CD14-positive monocyte (primary cell): ENCODE results near the gene LAMA4. TPM values are rescaled to one million over a fixed set of nuclear protein-coding genes. Genes with fewer than 3 reads are reported as not detected.

Experiments
- DNase-seq, 3 donors: peaks; one replicate each; pipeline ENCODE4 v3.0.0-alpha.2; 2011 to 2022
- H2AFZ ChIP-seq: 2 replicates; pipeline ENCODE4 v1.6.0; 2012; ENCODE audit warnings: mild to moderate bottlenecking, low read depth, low read length, inconsistent platforms; ENCODE audit not compliant: insufficient read depth, poor library complexity, severe bottlenecking
- H3K27ac ChIP-seq, 2 donors: 1 replicate in 1 of 2; 2 replicates in 1 of 2; pipeline ENCODE4 v1.5.1; 2012 to 2013; ENCODE audit warnings: low read length in 2 of 2, control low read depth in 1 of 2, inconsistent platforms in 1 of 2, low read depth in 1 of 2, mild to moderate bottlenecking in 1 of 2
- H3K27me3 ChIP-seq, 2 donors: one replicate each; pipeline versions ENCODE4 v1.6.0 to v1.6.1; 2011 to 2013; ENCODE audit warnings: low read length in 2 of 2; ENCODE audit not compliant: control insufficient read depth in 2 of 2, insufficient read depth in 2 of 2
- H3K36me3 ChIP-seq, 2 donors: replicated peaks in 1 of 2; 1 replicate in 1 of 2; 2 replicates in 1 of 2; pipeline versions ENCODE4 v1.5.1 to v1.6.1; 2012 to 2013; ENCODE audit warnings: low read length in 2 of 2, control low read depth in 1 of 2, inconsistent platforms in 1 of 2, mild to moderate bottlenecking in 1 of 2; ENCODE audit not compliant: insufficient read depth in 2 of 2, control insufficient read depth in 1 of 2
- H3K4me1 ChIP-seq, 2 donors: 1 replicate in 1 of 2; 2 replicates in 1 of 2; pipeline versions ENCODE4 v1.5.1 to v1.6.1; 2012 to 2013; ENCODE audit warnings: low read length in 2 of 2, control low read depth in 1 of 2, inconsistent platforms in 1 of 2, mild to moderate bottlenecking in 1 of 2, moderate library complexity in 1 of 2; ENCODE audit not compliant: insufficient read depth in 2 of 2, control insufficient read depth in 1 of 2
- H3K4me2 ChIP-seq: replicated peaks from 2 replicates; pipeline ENCODE3; 2012; ENCODE audit warnings: low read length, moderate library complexity, mild to moderate bottlenecking; ENCODE audit not compliant: poor library complexity, severe bottlenecking; ENCODE audit errors: extremely low read depth
- H3K4me3 ChIP-seq, 3 experiments: fragments of 200-600 bp in 1 of 3; sonication (generic) in 1 of 3; replicated peaks in 1 of 3; 1 replicate in 2 of 3; 2 replicates in 1 of 3; pipeline ENCODE4 v1.5.1; 2011 to 2013; ENCODE audit warnings: low read length in 3 of 3, mild to moderate bottlenecking in 3 of 3, control low read depth in 2 of 3, low read depth in 2 of 3, inconsistent platforms in 1 of 3, moderate library complexity in 1 of 3
- H3K79me2 ChIP-seq: 2 replicates; pipeline ENCODE4 v1.6.0; 2012; ENCODE audit warnings: mild to moderate bottlenecking, control low read depth, inconsistent platforms, low read length, moderate library complexity; ENCODE audit not compliant: insufficient read depth
- H3K9ac ChIP-seq: 2 replicates; pipeline ENCODE4 v1.6.0; 2017; ENCODE audit warnings: low read length, mild to moderate bottlenecking; ENCODE audit not compliant: insufficient read depth, poor library complexity, severe bottlenecking
- H3K9me3 ChIP-seq, 2 donors: replicated peaks in 1 of 2; 1 replicate in 1 of 2; 2 replicates in 1 of 2; pipeline versions ENCODE4 v1.5.1 to v1.6.1; 2012 to 2013; ENCODE audit warnings: low read length in 2 of 2, control low read depth in 1 of 2; ENCODE audit not compliant: control insufficient read depth in 1 of 2, insufficient read depth in 1 of 2
- H4K20me1 ChIP-seq: 2 replicates; pipeline ENCODE4 v1.6.0; 2012; ENCODE audit warnings: mild to moderate bottlenecking, low read length, control low read depth, moderate library complexity; ENCODE audit not compliant: insufficient read depth
- H3K27ac Mint-ChIP-seq, 7 donors: one replicate each; pipeline ENCODE4 v1.8.0; 2020; ENCODE audit warnings: mild to moderate bottlenecking in 7 of 7, mixed read lengths in 7 of 7, moderate library complexity in 6 of 7, inconsistent platforms in 2 of 7
- H3K27me3 Mint-ChIP-seq, 3 donors: one replicate each; pipeline ENCODE4 v1.8.0; 2021 to 2022; ENCODE audit warnings: low read depth in 3 of 3, mild to moderate bottlenecking in 3 of 3, mixed read lengths in 3 of 3, moderate library complexity in 3 of 3, inconsistent platforms in 1 of 3
- H3K36me3 Mint-ChIP-seq, 2 donors: one replicate each; pipeline ENCODE4 v1.8.0; 2020; ENCODE audit warnings: mixed read lengths in 2 of 2, inconsistent platforms in 1 of 2, mild to moderate bottlenecking in 1 of 2
- H3K4me1 Mint-ChIP-seq: one replicate; pipeline ENCODE4 v1.8.0; 2020; ENCODE audit warnings: mild to moderate bottlenecking, mixed read lengths
- H3K4me3 Mint-ChIP-seq, 2 donors: one replicate each; pipeline ENCODE4 v1.8.0; 2020; ENCODE audit warnings: mild to moderate bottlenecking in 2 of 2, mixed read lengths in 2 of 2, moderate library complexity in 1 of 2
- H3K9me3 Mint-ChIP-seq, 7 donors: one replicate each; pipeline ENCODE4 v1.8.0; 2020 to 2022; ENCODE audit warnings: mixed read lengths in 7 of 7, mild to moderate bottlenecking in 6 of 7, moderate library complexity in 6 of 7, inconsistent platforms in 2 of 7
- CTCF ChIP-seq: fragments of 200-600 bp; IDR thresholded peaks from one replicate; pipeline ENCODE4 v1.8.0; 2022; ENCODE audit warnings: antibody characterized with exemption, mild to moderate bottlenecking
- WGBS: methylation state at CpG from one replicate; pipeline ENCODE4 v1.1.5; 2013; ENCODE audit warnings: missing lambda C conversion rate; ENCODE audit not compliant: insufficient coverage; 5-methylcytosine and 5-hydroxymethylcytosine counted together
- intact Hi-C, 2 donors: fragments of 100-400 bp; cut with micrococcal nuclease; formaldehyde crosslinking; loops; one replicate each; pipeline versions ENCODE4 v1.15.0 to v1.15.1; 2023
- polyA plus RNA-seq, 3 donors: library from polyadenylated mRNA; depleted of rRNA in 1 of 3; unstranded in 2 of 3; stranded (reverse) in 1 of 3; fragments of 300-500 nt in 2 of 3; fragments of >200 nt in 1 of 3; fragmentation: Illumina TruSeq in 2 of 3; gene quantifications; 1 replicate in 2 of 3; 2 replicates in 1 of 3; pipeline ENCODE4 v1.2.3, GENCODE V29; 2012 to 2021

Gene LAMA4
- polyA plus RNA-seq, 3 donors: not detected

GRCh38 chr6:112163295-112164257 is 90.8 kb downstream of the LAMA4 start:
- no peaks in the 10 kb centered on the region for H3K79me2 ChIP-seq
- no peak overlapping the region for H3K9ac ChIP-seq
- peaks cover 16 to 17% of the 10 kb centered on the region in 2 donors for H3K27me3 ChIP-seq
- H3K9me3 Mint-ChIP-seq: peaks cover 0 to 1% (median 0%) of the 10 kb centered on the region in 7 donors
- peak; percentile 42 to 61 (median 58) for DNase-seq
- TF ChIP-seq CTCF: peak; percentile 85
- no peak overlapping the region for H3K4me3 ChIP-seq
- WGBS: 5% methylated on average over 19 of the region's 21 CpGs
- H3K4me2 ChIP-seq: no peak overlapping the region
- no peaks in the 10 kb centered on the region for H3K36me3 Mint-ChIP-seq
- H3K27me3 Mint-ChIP-seq: peaks cover 17 to 19% (median 17%) of the 10 kb centered on the region in 3 donors
- H3K4me1 Mint-ChIP-seq: peaks cover 9% of the 10 kb centered on the region
- no peaks in the 10 kb centered on the region for H3K9me3 ChIP-seq
- no peak overlapping the region for H3K27ac Mint-ChIP-seq
- no peaks in the 10 kb centered on the region for H4K20me1 ChIP-seq
- no peaks in the 10 kb centered on the region for H3K36me3 ChIP-seq
- intact Hi-C loops: loop anchor here (5.0 to 10.0 kb wide), 4 partner anchors 76 to 451 kb away; partner anchors contain the start of genes FAM229B (in 2 of the 2) and TUBE1 (in 2 of the 2)
- no peak overlapping the region for H3K27ac ChIP-seq
- peak overlapping the region; percentile 55 for H2AFZ ChIP-seq
- H3K4me3 Mint-ChIP-seq: peak overlapping the region in 1 of 2 donors; percentile 79
- peaks cover 0 to 2% of the 10 kb centered on the region in 2 donors for H3K4me1 ChIP-seq

- peaks cover 0 to 1% (median 0%) of the 10 kb centered on the region in 7 donors for H3K9me3 Mint-ChIP-seq
- peaks cover 14 to 18% (median 17%) of the 10 kb centered on the region in 3 donors for H3K27me3 Mint-ChIP-seq
Observed at GRCh38 chr6:112160745-112161144, 93.6 kb downstream of the LAMA4 start.

More at GRCh38 chr6:112160745-112161144, 93.6 kb downstream of the LAMA4 start:
- no peaks in the 10 kb centered on the region for H3K36me3 ChIP-seq
- H3K36me3 Mint-ChIP-seq: no peaks in the 10 kb centered on the region
- no peaks in the 10 kb centered on the region for H3K79me2 ChIP-seq
- no peak overlapping the region for H3K27ac Mint-ChIP-seq
- peaks cover 0 to 2% of the 10 kb centered on the region in 2 donors for H3K4me1 ChIP-seq
- intact Hi-C loops: loop anchor here (5.0 to 10.0 kb wide), 4 partner anchors 73 to 448 kb away; partner anchors contain the start of genes FAM229B (in 2 of the 2) and TUBE1 (in 2 of the 2)
- H2AFZ ChIP-seq: no peak overlapping the region
- no peak for DNase-seq
- H4K20me1 ChIP-seq: no peaks in the 10 kb centered on the region
- no peak overlapping the region for H3K4me2 ChIP-seq
- 100% methylated on average over 1 of the region's 1 CpG for WGBS
- peaks cover 9% of the 10 kb centered on the region for H3K4me1 Mint-ChIP-seq
- no peak for TF ChIP-seq CTCF
- no peak overlapping the region for H3K9ac ChIP-seq
- no peak overlapping the region for H3K27ac ChIP-seq
- peaks cover 16 to 17% of the 10 kb centered on the region in 2 donors for H3K27me3 ChIP-seq
- no peaks in the 10 kb centered on the region for H3K9me3 ChIP-seq
- no peak overlapping the region for H3K4me3 ChIP-seq
- no peak overlapping the region for H3K4me3 Mint-ChIP-seq
